GM12878 (cell line): Measurements from ENCODE around the gene FAM236C.
"Not testable (repeated sequence)": the region's sequence is repeated elsewhere in the genome, so short reads cannot be mapped to it uniquely, and the experiment has no call there.

Source experiments
- ESRRA ChIP-seq: IDR thresholded peaks from 2 replicates; pipeline ENCODE4 v1.6.1; 2012; ENCODE audit warnings: mild to moderate bottlenecking, low read length, improper control_type of control experiment
- HDGF ChIP-seq: fragments of 450-650 bp; IDR thresholded peaks from 2 replicates; pipeline ENCODE4 v1.6.1; 2016; ENCODE audit warnings: antibody characterized with exemption
- POLR2A ChIP-seq: IDR thresholded peaks from 2 replicates; pipeline ENCODE4 v1.6.1; 2011; ENCODE audit warnings: low read depth, mild to moderate bottlenecking, low read length
- RAD21 ChIP-seq: IDR thresholded peaks from 2 replicates; pipeline ENCODE4 v1.6.1; 2011; ENCODE audit warnings: mild to moderate bottlenecking, low read depth, low read length, moderate library complexity; ENCODE audit not compliant: insufficient read depth
- SP1 ChIP-seq: IDR thresholded peaks from one replicate; pipeline ENCODE4 v1.6.1; 2011; ENCODE audit warnings: low read depth, low read length
- TAF1 ChIP-seq: IDR thresholded peaks from 2 replicates; pipeline ENCODE4 v1.6.1; 2011; ENCODE audit warnings: mild to moderate bottlenecking, low read depth, low read length, borderline replicate concordance
- TF ChIP-seq, protein P1 (sequence below), 3 experiments: IDR thresholded peaks in 2 of 3; conservative IDR thresholded peaks in 1 of 3; 2 replicates each; pipeline ENCODE4 v1.5.1; 2011; ENCODE audit warnings: low read depth in 3 of 3, low read length in 3 of 3, mild to moderate bottlenecking in 3 of 3, control low read depth in 2 of 3, moderate library complexity in 2 of 3, inconsistent platforms in 1 of 3, mixed read lengths in 1 of 3; ENCODE audit not compliant: control insufficient read depth in 2 of 3, insufficient read depth in 1 of 3; ENCODE audit errors: extremely low read depth in 1 of 3

GRCh38 chrX:72882898-72883297 lies 29.5 kb upstream of the FAM236C start:
- TF ChIP-seq, protein P1, sequence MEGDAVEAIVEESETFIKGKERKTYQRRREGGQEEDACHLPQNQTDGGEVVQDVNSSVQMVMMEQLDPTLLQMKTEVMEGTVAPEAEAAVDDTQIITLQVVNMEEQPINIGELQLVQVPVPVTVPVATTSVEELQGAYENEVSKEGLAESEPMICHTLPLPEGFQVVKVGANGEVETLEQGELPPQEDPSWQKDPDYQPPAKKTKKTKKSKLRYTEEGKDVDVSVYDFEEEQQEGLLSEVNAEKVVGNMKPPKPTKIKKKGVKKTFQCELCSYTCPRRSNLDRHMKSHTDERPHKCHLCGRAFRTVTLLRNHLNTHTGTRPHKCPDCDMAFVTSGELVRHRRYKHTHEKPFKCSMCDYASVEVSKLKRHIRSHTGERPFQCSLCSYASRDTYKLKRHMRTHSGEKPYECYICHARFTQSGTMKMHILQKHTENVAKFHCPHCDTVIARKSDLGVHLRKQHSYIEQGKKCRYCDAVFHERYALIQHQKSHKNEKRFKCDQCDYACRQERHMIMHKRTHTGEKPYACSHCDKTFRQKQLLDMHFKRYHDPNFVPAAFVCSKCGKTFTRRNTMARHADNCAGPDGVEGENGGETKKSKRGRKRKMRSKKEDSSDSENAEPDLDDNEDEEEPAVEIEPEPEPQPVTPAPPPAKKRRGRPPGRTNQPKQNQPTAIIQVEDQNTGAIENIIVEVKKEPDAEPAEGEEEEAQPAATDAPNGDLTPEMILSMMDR (IDR thresholded peaks at IDR 0.05 in 2 of 3, conservative IDR thresholded peaks at IDR 0.05 in 1 of 3; ENCODE audit: control insufficient read depth in 2 of 3, extremely low read depth in 1 of 3, insufficient read depth in 1 of 3, low read depth in 3 of 3, low read length in 3 of 3), result not testable (repeated sequence)
- TF ChIP-seq RAD21, TAF1, ESRRA, HDGF, POLR2A, SP1: not testable (repeated sequence)
